Activated T-cell treated with anti-CD3 and anti-CD28 coated beads for 4 hours (primary cell): Measurements from ENCODE around the gene KCNJ6.
"Not testable (repeated sequence)": the region's sequence is repeated elsewhere in the genome, so short reads cannot be mapped to it uniquely, and the experiment has no call there.

Experiments
- DNase-seq: peaks from one replicate; pipeline ENCODE4 v3.0.0-alpha.2; 2020

The KCNJ6 gene

GRCh38 chr21:37667380-37667779 lies 248.9 kb downstream of the KCNJ6 start:
- DNase-seq = no peak

GRCh38 chr21:37665230-37666024 lies 250.8 kb downstream of the KCNJ6 start:
- DNase-seq = no peak

- not testable (repeated sequence) for DNase-seq
Observed at GRCh38 chr21:37662227-37662626, 254.0 kb downstream of the KCNJ6 start.

- no peak for DNase-seq
Observed at GRCh38 chr21:37660709-37661108, 255.5 kb downstream of the KCNJ6 start.

GRCh38 chr21:37659874-37660273 lies 256.4 kb downstream of the KCNJ6 start:
- no peak for DNase-seq

GRCh38 chr21:37658817-37659458 lies 257.3 kb downstream of the KCNJ6 start:
- DNase-seq = no peak

- no peak for DNase-seq
Observed at GRCh38 chr21:37658121-37658816, 258.0 kb downstream of the KCNJ6 start.

GRCh38 chr21:37656899-37657298 lies 259.4 kb downstream of the KCNJ6 start:
- DNase-seq = no peak

- no peak for DNase-seq
Observed at GRCh38 chr21:37655611-37656300, 260.5 kb downstream of the KCNJ6 start.

GRCh38 chr21:37654596-37654995 lies 261.7 kb downstream of the KCNJ6 start:
- no peak for DNase-seq

GRCh38 chr21:37653201-37653600 lies 263.1 kb downstream of the KCNJ6 start:
- no peak for DNase-seq

GRCh38 chr21:37647781-37648180 lies 268.5 kb downstream of the KCNJ6 start:
- DNase-seq = no peak

GRCh38 chr21:37646761-37647160 lies 269.5 kb downstream of the KCNJ6 start:
- DNase-seq = not testable (repeated sequence)

GRCh38 chr21:37645848-37646247 lies 270.4 kb downstream of the KCNJ6 start:
- no peak for DNase-seq

GRCh38 chr21:37644636-37645035 lies 271.6 kb downstream of the KCNJ6 start:
- no peak for DNase-seq

GRCh38 chr21:37643862-37644261 lies 272.4 kb downstream of the KCNJ6 start:
- DNase-seq = not testable (repeated sequence)

- no peak for DNase-seq
Observed at GRCh38 chr21:37642493-37642892, 273.8 kb downstream of the KCNJ6 start.

- no peak for DNase-seq
Observed at GRCh38 chr21:37639756-37640155, 276.5 kb downstream of the KCNJ6 start.

GRCh38 chr21:37636152-37636860 lies 280.0 kb downstream of the KCNJ6 start:
- DNase-seq = no peak

- no peak for DNase-seq
Observed at GRCh38 chr21:37631319-37632117, 284.7 kb downstream of the KCNJ6 start.

- DNase-seq = no peak
Observed at GRCh38 chr21:37630872-37631271, 285.4 kb downstream of the KCNJ6 start.

- DNase-seq = no peak
Observed at GRCh38 chr21:37628362-37628761, 287.9 kb downstream of the KCNJ6 start.
